ENCODE measurements around the gene GNE. TPM values are rescaled to one million over a fixed set of nuclear protein-coding genes. Genes with fewer than 3 reads are reported as not detected.

Gene GNE
- total and polyA plus RNA-seq, 2 of the 13 experiments (the other 11 are each of a cell fraction or from before 2014, with no cell fraction given) = 16.1 to 24.1 TPM

GRCh38 chr9:36247356-36247755, 10.9 kb downstream of the GNE start:
- no peak for TF ChIP-seq ZKSCAN5 (CRISPR knock-in tag; IDR thresholded peaks at IDR 0.05)
- no peak for TF ChIP-seq GATAD2A (CRISPR knock-in tag; IDR thresholded peaks at IDR 0.05)
- BruUV-seq (replicated peaks) = no TSS peak

GRCh38 chr9:36245906-36246305, 12.3 kb downstream of the GNE start:
- no peak for FAIRE-seq
- TF ChIP-seq DPF2 (CRISPR knock-in tag; IDR thresholded peaks at IDR 0.05; ENCODE audit: borderline replicate concordance, low read depth) (no peak), ZNF101 (CRISPR knock-in tag; IDR thresholded peaks at IDR 0.05; ENCODE audit: borderline replicate concordance, low read depth) (no peak), PBX2 (CRISPR knock-in tag; IDR thresholded peaks at IDR 0.05) (no peak), ZNF33A (CRISPR knock-in tag; IDR thresholded peaks at IDR 0.05; ENCODE audit: borderline replicate concordance) (no peak), ZC3H4 (CRISPR knock-in tag; IDR thresholded peaks at IDR 0.05; ENCODE audit: borderline replicate concordance) (no peak), ZBTB20 (CRISPR knock-in tag; IDR thresholded peaks at IDR 0.05; ENCODE audit: borderline replicate concordance, low read depth) (no peak), ZNF512 (CRISPR knock-in tag; IDR thresholded peaks at IDR 0.05) (no peak), DRAP1 (CRISPR knock-in tag; IDR thresholded peaks at IDR 0.05) (no peak), CCDC6 (CRISPR knock-in tag; IDR thresholded peaks at IDR 0.05) (no peak), SMARCC2 (IDR thresholded peaks at IDR 0.05) (no peak), ZNF501 (CRISPR knock-in tag; IDR thresholded peaks at IDR 0.05) (no peak), CENPX (CRISPR knock-in tag; IDR thresholded peaks at IDR 0.05) (no peak)

More at GRCh38 chr9:36247356-36247755, 10.9 kb downstream of the GNE start:
- no peak overlapping the region for H3K9ac ChIP-seq (ENCODE audit: insufficient read depth, low read depth, low read length)
- ChIA-PET POLR2A (interaction anchor here (1.0 kb wide), 1 partner anchor 72 kb away, joined by 3 read pairs; no protein-coding TSS in a partner anchor), CTCF (ENCODE audit: low intra/inter-chr PET ratio, low total read pairs) (interaction anchor here (4.7 kb wide), 1 partner anchor 81 kb away, joined by 49 read pairs; no protein-coding TSS in a partner anchor)
- no peaks in the 10 kb centered on the region for H3K9me3 ChIP-seq (ENCODE audit: low read length)
- peaks cover 16% of the 10 kb centered on the region for H3K79me2 ChIP-seq (ENCODE audit: insufficient read depth, low read length)
- in situ Hi-C loops (cut with HindIII; ENCODE audit: extremely low pct_ligation_motif_present, low pct_unique_long_range_greater_than_20kb) = loop anchor here (5.0 kb wide), 1 partner anchor 80 kb away; no protein-coding TSS in a partner anchor
- H3K4me2 ChIP-seq (ENCODE audit: low read depth, low read length) = no peak overlapping the region
- no peak overlapping the region for H2AFZ ChIP-seq (ENCODE audit: low read length)
- no peak overlapping the region for H3K4me3 ChIP-seq (replicated peaks in 1 of 3; ENCODE audit: insufficient read depth in 1 of 3, low read depth in 2 of 3, low read length in 3 of 3)
- 94% methylated on average over 3 of the region's 3 CpGs for WGBS (ENCODE audit: low lambda C conversion rate)
- no peaks in the 10 kb centered on the region for H4K20me1 ChIP-seq (ENCODE audit: insufficient read depth, low read length)
- H3K27me3 ChIP-seq (ENCODE audit: control insufficient read depth in 1 of 2, insufficient read depth in 2 of 2, low read length in 2 of 2) = no peaks in the 10 kb centered on the region
- DNase-seq (ENCODE audit: low spot score) (no peak), ATAC-seq (no peak), FAIRE-seq (no peak)
- H3K36me3 ChIP-seq (replicated peaks in 1 of 2; ENCODE audit: control insufficient read depth in 1 of 2, insufficient read depth in 2 of 2, low read length in 2 of 2) = peaks cover 2 to 30% of the 10 kb centered on the region in 2 experiments; a peak in 4 of 5 replicates
- intact Hi-C loops (cut with micrococcal nuclease; ENCODE audit: unreplicated experiment) = no loop called here
- peaks cover 11% of the 10 kb centered on the region for H3K4me1 ChIP-seq (ENCODE audit: insufficient read depth, low read length)
- H3K27ac ChIP-seq (ENCODE audit: extremely low read length, insufficient read depth, low read length) = no peak overlapping the region

More at GRCh38 chr9:36245906-36246305, 12.3 kb downstream of the GNE start:
- Histone ChIP-seq H3K4me2 (ENCODE audit: low read depth, low read length) (no peak overlapping the region), H2AFZ (ENCODE audit: low read length) (no peak overlapping the region), H3K4me1 (ENCODE audit: insufficient read depth, low read length) (no peaks in the 10 kb centered on the region), H3K79me2 (ENCODE audit: insufficient read depth, low read length) (peaks cover 7% of the 10 kb centered on the region), H3K27ac (ENCODE audit: extremely low read length, insufficient read depth, low read length) (no peak overlapping the region), H4K20me1 (ENCODE audit: insufficient read depth, low read length) (no peaks in the 10 kb centered on the region), H3K9me3 (ENCODE audit: low read length) (no peaks in the 10 kb centered on the region), H3K36me3 (replicated peaks in 1 of 2; ENCODE audit: control insufficient read depth in 1 of 2, insufficient read depth in 2 of 2, low read length in 2 of 2) (peaks cover 2 to 30% of the 10 kb centered on the region in 2 experiments; a peak in 4 of 5 replicates), H3K4me3 (replicated peaks in 1 of 3; ENCODE audit: insufficient read depth in 1 of 3, low read depth in 2 of 3, low read length in 3 of 3) (no peak overlapping the region), H3K9ac (ENCODE audit: insufficient read depth, low read depth, low read length) (no peak overlapping the region), H3K27me3 (ENCODE audit: control insufficient read depth in 1 of 2, insufficient read depth in 2 of 2, low read length in 2 of 2) (no peaks in the 10 kb centered on the region)
- intact Hi-C loops (cut with micrococcal nuclease; ENCODE audit: unreplicated experiment) (no loop called here), in situ Hi-C loops (cut with HindIII; ENCODE audit: extremely low pct_ligation_motif_present, low pct_unique_long_range_greater_than_20kb) (loop anchor here (5.0 kb wide), 1 partner anchor 81 kb away; no protein-coding TSS in a partner anchor)
- ATAC-seq (no peak), DNase-seq (ENCODE audit: low spot score) (no peak)
- CTCF ChIA-PET (ENCODE audit: low intra/inter-chr PET ratio, low total read pairs) = no interaction called here
- BruUV-seq (replicated peaks) = no TSS peak
- 95% methylated on average over 5 of the region's 6 CpGs for WGBS (ENCODE audit: low lambda C conversion rate)
- POLR2A ChIA-PET = no interaction called here
